Measurements from ENCODE around the gene SAMD10.
A peak's percentile ranks its signal among the peaks of the same experiment; 100 is the strongest.
"Not testable (repeated sequence)": the region's sequence is repeated elsewhere in the genome, so short reads cannot be mapped to it uniquely, and the experiment has no call there.

The SAMD10 gene

GRCh38 chr20:63968928-63969760, 10.3 kb downstream of the SAMD10 start:
- DNase-seq = peak; percentile 26

DNA sequence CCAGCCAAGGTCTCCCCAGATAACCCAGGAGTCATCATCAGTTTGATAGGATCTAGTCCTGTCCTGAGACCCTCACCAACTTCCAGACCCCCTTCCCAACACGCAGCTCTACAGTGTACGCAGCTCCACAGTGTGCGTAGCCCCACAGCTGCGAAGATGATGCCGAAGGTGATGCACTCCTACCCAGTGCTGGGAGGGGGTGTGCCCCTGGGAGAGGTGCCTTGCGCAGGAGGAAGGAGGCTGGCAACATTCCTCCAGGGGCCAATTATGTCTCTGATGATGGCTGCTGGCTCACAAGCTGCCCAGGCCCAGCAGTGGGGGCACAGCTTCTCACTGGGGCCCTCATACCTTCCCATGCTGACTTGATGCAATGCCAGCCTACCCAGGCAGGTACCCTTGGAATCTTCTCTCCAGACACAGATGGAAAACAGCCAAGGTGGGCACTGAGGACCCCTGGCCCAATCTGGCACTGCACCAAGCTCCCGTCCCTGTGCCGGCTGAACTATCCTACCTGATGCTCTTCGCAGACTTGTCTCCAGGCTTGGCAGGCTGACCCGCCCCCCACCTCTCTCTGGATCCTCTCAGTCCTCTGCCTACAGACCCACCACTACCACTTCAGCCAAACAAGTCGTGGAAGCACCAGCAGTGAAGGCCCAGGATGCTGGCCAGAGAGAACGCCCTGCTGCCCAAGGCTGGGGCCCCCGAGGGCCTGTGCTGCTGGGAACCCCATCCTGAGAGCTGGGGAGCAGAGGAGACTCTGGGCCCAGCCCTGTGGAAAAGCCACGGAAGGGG, 11.1 kb downstream of the SAMD10 start:
- DNase-seq = no peak

DNA sequence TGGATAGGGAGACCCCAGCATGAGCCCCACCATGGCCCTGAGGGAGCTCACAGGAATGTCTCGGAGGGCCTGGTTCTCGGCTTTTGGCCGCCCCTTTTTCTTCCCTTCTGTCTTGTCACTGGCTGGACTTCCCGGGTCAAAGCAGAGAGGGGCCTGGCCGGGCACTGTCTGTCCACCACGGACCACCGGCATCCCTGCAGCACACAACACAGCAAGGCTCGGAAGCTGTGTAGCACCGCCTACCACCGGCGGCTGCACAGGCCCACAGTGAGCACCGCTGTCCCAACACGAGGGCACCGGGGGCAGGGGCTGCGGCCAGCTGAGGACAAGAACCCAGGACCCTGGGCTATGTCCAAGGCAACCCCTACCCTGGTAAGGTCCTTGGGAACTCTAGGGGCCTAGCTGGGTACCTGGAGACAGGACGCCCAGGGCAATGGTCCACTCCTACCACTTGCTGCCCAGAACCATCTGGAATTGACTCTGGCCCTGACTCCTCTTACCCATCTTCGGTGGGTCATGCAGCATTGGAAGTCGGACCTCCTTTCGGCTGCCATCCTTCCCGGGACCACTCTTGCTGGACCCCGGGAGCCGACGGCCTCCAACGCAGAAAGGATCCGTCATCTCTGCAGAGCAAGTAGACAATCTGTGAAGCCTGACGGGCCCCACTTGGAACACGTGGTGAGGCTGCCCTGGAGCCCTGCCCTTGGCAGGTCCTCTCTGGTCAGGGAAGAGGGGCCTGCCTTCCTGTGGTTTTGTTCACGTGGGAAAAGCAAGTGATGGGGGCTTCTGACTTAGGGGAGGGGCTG, 11.9 kb downstream of the SAMD10 start:
- no peak for DNase-seq

GRCh38 chr20:63966944-63967322, 12.5 kb downstream of the SAMD10 start:
- DNase-seq = no peak

GRCh38 chr20:63966172-63966943, 13.1 kb downstream of the SAMD10 start:
- no peak for DNase-seq

- peak; percentile 1 for DNase-seq
These were observed 15.0 kb downstream of the SAMD10 start for GRCh38 chr20:63964412-63964811.

- DNase-seq = no peak
These were observed 15.6 kb downstream of the SAMD10 start for GRCh38 chr20:63963784-63964301.

DNA sequence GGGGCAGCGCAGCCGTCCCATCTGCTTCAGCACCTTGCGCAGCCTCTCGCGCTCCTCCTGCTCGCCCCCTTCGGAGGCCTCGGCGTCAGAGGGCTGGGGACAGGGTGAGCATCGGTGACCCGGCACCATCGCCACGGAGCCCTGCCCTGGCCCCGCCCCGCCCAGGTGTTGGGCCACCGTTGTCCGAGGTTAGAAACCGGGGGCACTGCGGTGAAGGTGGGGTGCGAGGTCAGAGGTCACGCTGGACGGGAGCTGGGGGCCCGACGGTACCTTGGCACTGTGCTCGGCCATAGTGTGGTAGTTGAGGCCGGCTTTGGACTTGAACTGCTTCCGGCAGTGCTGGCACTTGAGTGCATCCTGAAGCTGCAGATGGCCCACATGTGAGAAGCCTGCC, 16.1 kb downstream of the SAMD10 start:
- no peak for DNase-seq

DNA sequence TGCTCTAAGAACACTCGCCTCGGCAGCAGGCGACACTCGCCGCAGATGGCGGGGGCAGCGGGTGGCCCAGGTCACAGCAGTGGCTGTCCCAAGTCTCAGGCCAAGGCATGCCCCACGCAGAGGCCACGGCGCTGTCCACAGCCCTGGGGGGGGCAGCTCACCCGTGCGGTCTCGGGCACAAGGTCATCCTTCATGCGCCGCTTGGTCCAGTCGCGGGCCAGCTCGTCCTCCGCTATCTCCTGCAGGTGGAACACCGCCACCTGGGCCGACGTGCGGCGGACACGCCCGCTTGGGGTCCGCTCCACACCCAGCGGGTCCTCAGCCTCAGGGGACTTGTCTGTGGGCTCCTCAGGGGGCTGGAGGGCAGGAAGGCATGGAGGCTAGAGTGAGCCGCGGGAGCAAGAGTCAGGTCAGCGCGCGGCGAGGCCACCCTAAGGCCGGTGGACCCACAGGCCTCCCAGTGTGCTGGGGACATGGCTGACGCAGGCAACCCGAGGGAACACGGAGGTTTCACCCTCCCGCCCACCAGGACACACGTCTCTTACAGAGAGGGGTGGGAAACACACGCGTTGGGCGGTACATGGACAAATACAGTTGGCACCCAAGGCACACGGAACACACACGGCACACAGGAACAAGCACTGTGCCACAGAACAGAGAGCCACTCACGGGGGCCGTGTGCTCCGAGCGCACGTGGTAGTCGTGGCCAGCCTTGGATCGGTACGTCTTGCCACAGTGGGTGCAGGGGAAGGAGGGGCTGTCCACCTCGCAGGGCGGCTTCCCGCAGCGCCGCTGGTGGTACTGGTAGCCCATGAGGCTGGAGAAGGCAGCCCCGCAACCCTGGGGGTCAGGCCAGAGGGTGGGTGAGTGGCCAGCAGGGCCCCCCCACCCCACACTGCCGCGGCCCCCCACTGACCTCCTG, 16.8 kb downstream of the SAMD10 start:
- no peak for DNase-seq

- no peak for DNase-seq
These were observed 17.6 kb downstream of the SAMD10 start for GRCh38 chr20:63961664-63962425.

GRCh38 chr20:63960654-63961621, 18.5 kb downstream of the SAMD10 start:
- DNase-seq = not testable (repeated sequence)

DNA sequence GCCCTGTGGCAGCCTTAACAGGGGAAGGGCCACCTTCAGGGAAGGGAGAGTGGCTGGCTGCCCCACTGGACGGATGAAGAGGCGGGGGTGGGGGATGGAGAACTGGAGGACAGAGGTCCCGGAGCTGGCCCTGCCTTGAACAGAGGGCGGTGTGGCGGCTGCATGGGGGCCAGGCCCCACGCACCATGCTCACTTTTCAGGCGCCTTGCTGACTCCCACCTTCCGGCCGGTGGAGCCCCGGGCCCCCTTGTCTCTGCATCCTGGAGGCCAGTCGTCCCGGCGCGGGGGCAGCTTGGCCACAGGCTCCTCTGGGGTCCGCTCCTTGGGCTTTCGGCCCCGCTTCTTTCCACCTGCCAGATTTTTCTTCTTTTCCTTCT, 19.8 kb downstream of the SAMD10 start:
- no peak for DNase-seq

- no peak for DNase-seq
These were observed 20.3 kb downstream of the SAMD10 start for GRCh38 chr20:63958964-63959698.

GRCh38 chr20:63958471-63958870, 21.0 kb downstream of the SAMD10 start:
- DNase-seq = no peak

- no peak for DNase-seq
These were observed 21.6 kb downstream of the SAMD10 start for GRCh38 chr20:63957690-63958441.

GRCh38 chr20:63957004-63957689, 22.3 kb downstream of the SAMD10 start:
- peak; percentile 61 for DNase-seq

DNA sequence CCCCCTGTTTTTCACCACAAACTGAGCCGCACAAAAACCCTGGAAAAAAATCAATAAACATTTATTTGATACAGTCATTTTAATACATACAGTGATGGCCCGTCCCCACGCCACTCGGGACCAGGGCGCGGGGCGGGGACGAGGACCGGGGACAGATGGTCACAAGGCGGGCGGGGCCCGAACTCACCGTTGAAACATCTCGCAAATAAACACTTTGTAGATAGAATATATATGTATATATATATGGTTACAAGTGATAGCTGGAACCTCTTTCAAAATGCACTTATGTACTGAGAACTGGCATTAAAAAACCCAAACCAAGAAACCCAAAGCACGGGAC, 22.8 kb downstream of the SAMD10 start:
- DNase-seq = no peak

All from retina (tissue), 1 donor.